Heart left ventricle (tissue), 16 donors: Measurements from ENCODE around the gene SMCO2. TPM values are rescaled to one million over a fixed set of nuclear protein-coding genes. Genes with fewer than 3 reads are reported as not detected.
"Not testable (repeated sequence)": the region's sequence is repeated elsewhere in the genome, so short reads cannot be mapped to it uniquely, and the experiment has no call there.

Experiments
- ATAC-seq, 4 donors: fragments of 200-7000 bp; cut with Tn5 transposase; one replicate each; pipeline ENCODE4 v1.9.1; 2020 to 2022; ENCODE audit warnings: moderate library complexity in 4 of 4, mild to moderate bottlenecking in 3 of 4, moderate number of reproducible peaks in 1 of 4
- DNase-seq, 5 donors: peaks; one replicate each; pipeline ENCODE4 v3.0.0-alpha.2; 2020
- H3K27ac ChIP-seq, 12 donors: fragments of 200-600 bp; sonication (generic) in 4 of 12; one replicate each; pipeline versions ENCODE4 v1.5.0 to v1.8.0; 2016 to 2022; ENCODE audit warnings: mild to moderate bottlenecking in 2 of 12
- H3K27me3 ChIP-seq, 9 donors: fragments of 200-600 bp; sonication (generic) in 2 of 9; one replicate each; pipeline versions ENCODE4 v1.5.1 to v1.8.0; 2016 to 2022; ENCODE audit warnings: mild to moderate bottlenecking in 3 of 9
- H3K36me3 ChIP-seq, 9 donors: fragments of 200-600 bp; sonication (generic) in 2 of 9; one replicate each; pipeline versions ENCODE4 v1.5.0 to v1.8.0; 2018 to 2022; ENCODE audit warnings: mild to moderate bottlenecking in 2 of 9
- H3K4me1 ChIP-seq, 12 donors: fragments of 200-600 bp; sonication (generic) in 4 of 12; one replicate each; pipeline versions ENCODE4 v1.5.0 to v1.8.0; 2016 to 2022; ENCODE audit warnings: mild to moderate bottlenecking in 3 of 12
- H3K4me3 ChIP-seq, 12 donors: fragments of 200-600 bp; sonication (generic) in 4 of 12; one replicate each; pipeline versions ENCODE4 v1.5.0 to v1.8.0; 2017 to 2022; ENCODE audit warnings: mild to moderate bottlenecking in 9 of 12, moderate library complexity in 4 of 12
- H3K9me3 ChIP-seq, 12 donors: fragments of 200-600 bp; sonication (generic) in 4 of 12; one replicate each; pipeline versions ENCODE4 v1.5.0 to v1.8.0; 2016 to 2022; ENCODE audit warnings: mild to moderate bottlenecking in 1 of 12
- POLR2A ChIP-seq, 2 donors: fragments of 450-650 bp; IDR thresholded peaks; one replicate each; pipeline ENCODE4 v1.6.1; 2017; ENCODE audit warnings: antibody characterized with exemption in 2 of 2, mild to moderate bottlenecking in 2 of 2, moderate library complexity in 2 of 2
- WGBS, 4 donors: extraction: QIAGEN DNeasy Blood & Tissue Kit in 2 of 4; methylation state at CpG; one replicate each; pipeline versions ENCODE4 v1.1.5 to v1.1.7; 2013 to 2018; 5-methylcytosine and 5-hydroxymethylcytosine counted together
- intact Hi-C, 10 donors: fragments of 100-400 bp; cut with DNase I; formaldehyde crosslinking; loops; one replicate each; pipeline versions ENCODE4 v1.11.1 to v1.14.2; 2022
- polyA plus RNA-seq, 2 donors: library from polyadenylated mRNA; stranded (reverse); fragments of 200-250 nt; gene quantifications; one replicate each; pipeline ENCODE4 v1.2.3, GENCODE V29; 2013
- total RNA-seq, 9 donors: library from RNA; depleted of rRNA in 2 of 9; stranded (reverse); fragments of >200 nt in 2 of 9; fragmentation: NEBNext Ultra II Directional in 3 of 9; extraction: Animal tissue kit (Norgen Biotek cat#: 25700) in 3 of 9; gene quantifications; one replicate each; pipeline versions ENCODE4 v1.1.0 to v1.2.4, GENCODE V29; 2016 to 2023
- TF ChIP-seq, protein P1 (sequence below), 12 donors: fragments of 200-600 bp; sonication (generic) in 4 of 12; IDR thresholded peaks; one replicate each; pipeline versions ENCODE4 v1.5.0 to v1.8.0; 2018 to 2022; ENCODE audit warnings: antibody characterized with exemption in 12 of 12, mild to moderate bottlenecking in 5 of 12
- donor health status: ischemic (EF 13 %, LVEDD 7.1; RV severe dilation, severe dysfunction).
- donor health status: healthy with polysubstance abuse.
- donor health status: DM: no; HTN: yes; CAD: no.
- donor health status: DM: no; HTN: no; CAD: no.
- donor health status: ischemic (EF 25% LVEDD 6.9; RV normal size, moderate dysfunction).
- donor health status: ischemic (EF 25% LVEDD 5.7; RV mildly dilated, moderate dysfunction).
- donor health status: healthy.
- donor health status: DM: yes; HTN: yes; CAD: no.
- donor health status: ischemic (EF 35%, LVEDD 5.7; RV mildly dilated, moderate dysfunction).
- donor health status: nonischemic (EF 11% LVEDD 7.7; RV severe dilation, severe dysfunction).
- donor health status: DM: yes; HTN: yes; CAD: no.
- donor health status: PGD.
- donor health status: ischemic (EF 29% LVEDD 5.4; RV normal size, mild dysfunction).
- donor health status: nonischemic (EF 23%, LVEDD 6.1; RV moderate dilation, normal function).

Gene SMCO2
- total and polyA plus RNA-seq, 11 donors: 0.54 to 1.2 (median 0.58) TPM; not detected in 8

- intact Hi-C loops: no loop called here
- Histone ChIP-seq H3K9me3 (no peaks in the 10 kb centered on the region), H3K4me1 (peaks cover 22 to 81% (median 73%) of the 10 kb centered on the region in 12 donors), H3K27ac (peak overlapping the region; percentile 24 to 73 (median 63)), H3K4me3 (no peak overlapping the region), H3K27me3 (no peaks in the 10 kb centered on the region), H3K36me3 (peaks cover 0 to 15% (median 3%) of the 10 kb centered on the region in 9 donors)
- peak in 2 of 4 donors; percentile 45 to 79 for ATAC-seq
- TF ChIP-seq POLR2A (IDR thresholded peaks at IDR 0.05): no peak
- TF ChIP-seq, protein P1, sequence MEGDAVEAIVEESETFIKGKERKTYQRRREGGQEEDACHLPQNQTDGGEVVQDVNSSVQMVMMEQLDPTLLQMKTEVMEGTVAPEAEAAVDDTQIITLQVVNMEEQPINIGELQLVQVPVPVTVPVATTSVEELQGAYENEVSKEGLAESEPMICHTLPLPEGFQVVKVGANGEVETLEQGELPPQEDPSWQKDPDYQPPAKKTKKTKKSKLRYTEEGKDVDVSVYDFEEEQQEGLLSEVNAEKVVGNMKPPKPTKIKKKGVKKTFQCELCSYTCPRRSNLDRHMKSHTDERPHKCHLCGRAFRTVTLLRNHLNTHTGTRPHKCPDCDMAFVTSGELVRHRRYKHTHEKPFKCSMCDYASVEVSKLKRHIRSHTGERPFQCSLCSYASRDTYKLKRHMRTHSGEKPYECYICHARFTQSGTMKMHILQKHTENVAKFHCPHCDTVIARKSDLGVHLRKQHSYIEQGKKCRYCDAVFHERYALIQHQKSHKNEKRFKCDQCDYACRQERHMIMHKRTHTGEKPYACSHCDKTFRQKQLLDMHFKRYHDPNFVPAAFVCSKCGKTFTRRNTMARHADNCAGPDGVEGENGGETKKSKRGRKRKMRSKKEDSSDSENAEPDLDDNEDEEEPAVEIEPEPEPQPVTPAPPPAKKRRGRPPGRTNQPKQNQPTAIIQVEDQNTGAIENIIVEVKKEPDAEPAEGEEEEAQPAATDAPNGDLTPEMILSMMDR (IDR thresholded peaks at IDR 0.05): no peak
- no peak for DNase-seq
- WGBS, 4 donors: 8 to 26% (median 14%) methylated on average over 4 of the region's 4 CpGs
Measured at GRCh38 chr12:27539191-27539631, 92.7 kb downstream of the SMCO2 start.

- Histone ChIP-seq H3K36me3 (peaks cover 0 to 3% (median 0%) of the 10 kb centered on the region in 9 donors), H3K9me3 (no peaks in the 10 kb centered on the region), H3K4me3 (no peak overlapping the region), H3K27me3 (no peaks in the 10 kb centered on the region), H3K4me1 (peaks cover 22 to 82% (median 74%) of the 10 kb centered on the region in 12 donors), H3K27ac (peak overlapping the region in 6 of 12 donors; percentile 1 to 63 (median 16))
- ATAC-seq (peak in 3 of 4 donors; percentile 16 to 35 (median 25)), DNase-seq (no peak)
- intact Hi-C loops: loop anchor here in 1 of 10 donors (5.0 kb wide), 1 partner anchor 96 kb away; no protein-coding TSS in a partner anchor
- TF ChIP-seq POLR2A (IDR thresholded peaks at IDR 0.05): no peak
- TF ChIP-seq, protein P1 (IDR thresholded peaks at IDR 0.05): no peak
- 67 to 77% (median 70%) methylated on average over 8 of the region's 8 CpGs for WGBS, 4 donors
Measured at GRCh38 chr12:27541031-27541719, 94.6 kb downstream of the SMCO2 start.

DNA sequence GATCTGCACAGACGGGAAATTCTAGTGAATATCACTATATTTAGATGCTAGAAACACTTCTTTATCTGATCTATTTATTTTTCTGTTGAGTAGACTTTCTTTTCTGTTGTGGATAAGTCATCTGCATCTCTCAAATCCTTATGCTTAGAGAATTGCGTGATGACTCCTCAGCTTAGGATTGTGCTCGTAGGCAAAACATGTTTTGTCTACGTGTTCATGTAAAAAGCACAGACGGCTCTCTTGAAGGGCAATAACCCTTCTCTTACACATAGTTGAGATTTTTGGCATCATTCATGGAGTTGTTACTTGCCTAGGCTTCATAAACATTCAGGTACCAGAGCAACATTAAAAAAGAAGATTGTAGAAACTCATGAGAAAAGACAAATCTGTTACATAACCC lies 96.1 kb downstream of the SMCO2 start:
- no peak overlapping the region for H3K4me3 ChIP-seq
- WGBS, 4 donors: 28 to 44% (median 34%) methylated on average over 5 of the region's 5 CpGs

GRCh38 chr12:27544858-27545257 lies 98.3 kb downstream of the SMCO2 start:
- 91 to 95% (median 93%) methylated on average over 1 of the region's 1 CpG for WGBS, 4 donors
- not testable (repeated sequence) for H3K27me3 ChIP-seq, H3K4me3 ChIP-seq, H3K27ac ChIP-seq, H3K36me3 ChIP-seq, DNase-seq, H3K9me3 ChIP-seq, ATAC-seq
- peaks cover 8 to 86% (median 77%) of the 10 kb centered on the region in 12 donors for H3K4me1 ChIP-seq
- intact Hi-C loops: loop anchor here in 1 of 10 donors (5.0 kb wide), 1 partner anchor 92 kb away; no protein-coding TSS in a partner anchor

More for the DNA sequence above, 96.1 kb downstream of the SMCO2 start:
- DNase-seq (no peak), ATAC-seq (peak in 2 of 4 donors; percentile 46 to 55)
- Histone ChIP-seq H3K27me3 (no peaks in the 10 kb centered on the region), H3K4me1 (peaks cover 18 to 86% (median 78%) of the 10 kb centered on the region in 12 donors), H3K27ac (peak overlapping the region in 10 of 12 donors; percentile 1 to 53 (median 17)), H3K36me3 (no peaks in the 10 kb centered on the region), H3K9me3 (no peaks in the 10 kb centered on the region)
- TF ChIP-seq, protein P1 (IDR thresholded peaks at IDR 0.05): no peak
- TF ChIP-seq POLR2A (IDR thresholded peaks at IDR 0.05): no peak
- intact Hi-C loops: loop anchor here in 1 of 10 donors (5.0 kb wide), 1 partner anchor 95 kb away; no protein-coding TSS in a partner anchor
